DND-41 (cell line): ENCODE measurements around the gene BMPER.

Source experiments
- ATAC-seq: fragments of 200-7000 bp; cut with Tn5 transposase; 3 replicates; pipeline ENCODE4 v1.9.1; 2021; ENCODE audit warnings: low read depth; ENCODE audit not compliant: insufficient read depth
- DNase-seq: peaks from one replicate; pipeline ENCODE4 v3.0.0-alpha.2; 2020
- H2AFZ ChIP-seq: 2 replicates; pipeline ENCODE4 v1.6.0; 2012; ENCODE audit warnings: low read depth, low read length
- H3K27ac ChIP-seq: 2 replicates; pipeline ENCODE4 v1.5.1; 2012; ENCODE audit warnings: low read length, inconsistent platforms
- H3K27me3 ChIP-seq: fragments of 200-600 bp; sonication (generic); 2 replicates; pipeline ENCODE4 v1.6.0; 2012; ENCODE audit warnings: low read length, mild to moderate bottlenecking, inconsistent platforms; ENCODE audit not compliant: insufficient read depth, poor library complexity
- H3K36me3 ChIP-seq: 2 replicates; pipeline ENCODE4 v1.5.1; 2012; ENCODE audit warnings: low read length, inconsistent platforms; ENCODE audit not compliant: insufficient read depth
- H3K4me1 ChIP-seq: 2 replicates; pipeline ENCODE4 v1.5.1; 2012; ENCODE audit warnings: mild to moderate bottlenecking, low read length; ENCODE audit not compliant: insufficient read depth
- H3K4me2 ChIP-seq: 2 replicates; pipeline ENCODE4 v1.6.0; 2012; ENCODE audit warnings: mild to moderate bottlenecking, moderate library complexity, low read length, inconsistent platforms; ENCODE audit not compliant: insufficient read depth
- H3K4me3 ChIP-seq, 2 experiments: fragments of 200-600 bp in 1 of 2; shearing (Covaris generic) in 1 of 2; 2 replicates each; pipeline ENCODE4 v1.5.1; 2012 to 2016; ENCODE audit warnings: inconsistent platforms in 2 of 2, low read length in 2 of 2, mild to moderate bottlenecking in 2 of 2, low read depth in 1 of 2, moderate library complexity in 1 of 2
- H3K79me2 ChIP-seq: 2 replicates; pipeline ENCODE4 v1.6.0; 2012; ENCODE audit warnings: low read length, inconsistent platforms; ENCODE audit not compliant: insufficient read depth
- H3K9ac ChIP-seq: 2 replicates; pipeline ENCODE4 v1.6.0; 2012; ENCODE audit warnings: low read depth, mild to moderate bottlenecking, inconsistent platforms, low read length, moderate library complexity
- H3K9me3 ChIP-seq: 2 replicates; pipeline ENCODE4 v1.5.1; 2012; ENCODE audit warnings: low read length, moderate library complexity, mild to moderate bottlenecking, inconsistent platforms; ENCODE audit not compliant: insufficient read depth, severe bottlenecking
- H4K20me1 ChIP-seq: 2 replicates; pipeline ENCODE4 v1.6.0; 2012; ENCODE audit warnings: low read length; ENCODE audit not compliant: insufficient read depth
- EZH2 ChIP-seq: IDR thresholded peaks from 3 replicates; pipeline ENCODE4 v1.6.1; 2012; ENCODE audit warnings: borderline replicate concordance, low read depth, mild to moderate bottlenecking, moderate library complexity, low read length, inconsistent platforms; ENCODE audit not compliant: severe bottlenecking
- TF ChIP-seq, protein P1 (sequence below): IDR thresholded peaks from 2 replicates; pipeline ENCODE4 v1.5.1; 2012; ENCODE audit warnings: borderline replicate concordance, low read length, moderate library complexity, mild to moderate bottlenecking; ENCODE audit not compliant: poor library complexity, severe bottlenecking; ENCODE audit errors: extremely low read depth

The BMPER gene

DNA sequence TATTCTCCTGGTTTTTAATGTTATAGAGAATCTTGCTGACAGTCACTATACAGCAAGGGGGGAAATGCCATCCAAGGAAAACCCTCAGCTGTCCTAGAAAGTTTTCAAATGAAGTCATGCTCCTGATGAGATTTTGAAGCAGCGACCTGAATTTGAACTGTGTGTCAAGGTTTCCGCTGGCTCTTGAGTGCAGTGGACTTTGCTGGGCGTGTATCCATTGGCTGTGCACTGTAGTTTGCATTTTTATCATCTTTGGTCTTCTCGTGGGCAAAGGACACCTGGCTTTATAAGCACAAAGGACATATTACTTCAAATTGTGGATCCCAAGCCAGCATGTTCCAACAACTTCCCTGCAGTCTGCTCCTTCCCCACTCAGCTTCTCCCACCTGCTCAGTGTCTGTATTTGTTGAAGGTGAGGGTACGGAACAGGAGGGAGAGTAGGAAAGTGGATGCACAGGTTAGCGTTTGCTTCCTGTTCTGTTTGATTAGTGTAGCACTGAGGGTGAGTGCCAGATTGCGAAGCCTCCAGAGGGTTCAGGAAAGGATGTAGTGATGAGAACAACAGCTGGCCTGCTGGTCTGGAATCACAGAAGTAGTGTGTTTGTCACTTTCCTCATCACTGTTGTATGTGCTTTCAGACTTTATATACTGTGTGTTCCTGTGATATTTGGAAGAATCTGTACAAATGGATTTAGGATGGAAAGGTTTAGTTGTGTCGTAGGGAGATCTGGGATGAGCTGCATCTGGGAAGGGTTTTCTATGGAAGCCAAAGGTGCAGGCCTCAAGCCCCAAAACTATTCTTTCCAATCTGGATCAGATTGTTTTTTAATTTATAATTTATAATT, 204.8 kb downstream of the BMPER start:
- H3K79me2 ChIP-seq = no peaks in the 10 kb centered on the region
- no peaks in the 10 kb centered on the region for H3K36me3 ChIP-seq
- no peaks in the 10 kb centered on the region for H3K9me3 ChIP-seq
- no peak overlapping the region for H2AFZ ChIP-seq
- H3K27ac ChIP-seq = no peak overlapping the region
- H3K4me1 ChIP-seq = no peaks in the 10 kb centered on the region
- no peak overlapping the region for H3K9ac ChIP-seq
- DNase-seq (no peak), ATAC-seq (no peak)
- H4K20me1 ChIP-seq = no peaks in the 10 kb centered on the region
- H3K4me2 ChIP-seq = no peak overlapping the region
- no peaks in the 10 kb centered on the region for H3K27me3 ChIP-seq
- no peak overlapping the region for H3K4me3 ChIP-seq
- TF ChIP-seq, protein P1, sequence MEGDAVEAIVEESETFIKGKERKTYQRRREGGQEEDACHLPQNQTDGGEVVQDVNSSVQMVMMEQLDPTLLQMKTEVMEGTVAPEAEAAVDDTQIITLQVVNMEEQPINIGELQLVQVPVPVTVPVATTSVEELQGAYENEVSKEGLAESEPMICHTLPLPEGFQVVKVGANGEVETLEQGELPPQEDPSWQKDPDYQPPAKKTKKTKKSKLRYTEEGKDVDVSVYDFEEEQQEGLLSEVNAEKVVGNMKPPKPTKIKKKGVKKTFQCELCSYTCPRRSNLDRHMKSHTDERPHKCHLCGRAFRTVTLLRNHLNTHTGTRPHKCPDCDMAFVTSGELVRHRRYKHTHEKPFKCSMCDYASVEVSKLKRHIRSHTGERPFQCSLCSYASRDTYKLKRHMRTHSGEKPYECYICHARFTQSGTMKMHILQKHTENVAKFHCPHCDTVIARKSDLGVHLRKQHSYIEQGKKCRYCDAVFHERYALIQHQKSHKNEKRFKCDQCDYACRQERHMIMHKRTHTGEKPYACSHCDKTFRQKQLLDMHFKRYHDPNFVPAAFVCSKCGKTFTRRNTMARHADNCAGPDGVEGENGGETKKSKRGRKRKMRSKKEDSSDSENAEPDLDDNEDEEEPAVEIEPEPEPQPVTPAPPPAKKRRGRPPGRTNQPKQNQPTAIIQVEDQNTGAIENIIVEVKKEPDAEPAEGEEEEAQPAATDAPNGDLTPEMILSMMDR = no peak
- no peak for TF ChIP-seq EZH2

DNA sequence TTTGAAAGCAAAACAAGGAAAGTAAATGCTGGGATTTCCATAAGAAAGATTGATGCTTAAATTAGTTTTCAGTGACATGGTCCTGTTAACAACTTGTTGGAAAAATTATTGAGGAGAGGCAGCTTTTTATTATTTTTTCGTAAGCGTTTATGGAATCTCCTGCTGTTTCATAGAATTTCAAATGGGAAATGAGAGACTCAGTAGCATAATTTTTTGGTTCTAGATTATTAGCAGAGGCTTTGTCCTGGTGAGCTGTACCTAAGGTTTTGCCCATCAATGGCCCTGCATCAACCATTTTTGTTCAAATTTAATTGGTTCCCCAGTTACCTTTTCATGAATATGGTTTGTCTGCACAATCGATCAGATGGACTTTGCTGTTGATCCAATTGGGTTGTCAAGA, 205.7 kb downstream of the BMPER start:
- H3K79me2 ChIP-seq = no peaks in the 10 kb centered on the region
- DNase-seq = no peak
- H3K27ac ChIP-seq = no peak overlapping the region
- H3K4me1 ChIP-seq = no peaks in the 10 kb centered on the region
- no peak overlapping the region for H3K4me2 ChIP-seq
- H3K4me3 ChIP-seq = no peak overlapping the region
- H3K9ac ChIP-seq = no peak overlapping the region
- no peak for TF ChIP-seq EZH2
- TF ChIP-seq, protein P1 = no peak
- no peak for ATAC-seq
- no peaks in the 10 kb centered on the region for H3K9me3 ChIP-seq
- H4K20me1 ChIP-seq = no peaks in the 10 kb centered on the region
- no peak overlapping the region for H2AFZ ChIP-seq
- H3K36me3 ChIP-seq = no peaks in the 10 kb centered on the region
- H3K27me3 ChIP-seq = no peaks in the 10 kb centered on the region

DNA sequence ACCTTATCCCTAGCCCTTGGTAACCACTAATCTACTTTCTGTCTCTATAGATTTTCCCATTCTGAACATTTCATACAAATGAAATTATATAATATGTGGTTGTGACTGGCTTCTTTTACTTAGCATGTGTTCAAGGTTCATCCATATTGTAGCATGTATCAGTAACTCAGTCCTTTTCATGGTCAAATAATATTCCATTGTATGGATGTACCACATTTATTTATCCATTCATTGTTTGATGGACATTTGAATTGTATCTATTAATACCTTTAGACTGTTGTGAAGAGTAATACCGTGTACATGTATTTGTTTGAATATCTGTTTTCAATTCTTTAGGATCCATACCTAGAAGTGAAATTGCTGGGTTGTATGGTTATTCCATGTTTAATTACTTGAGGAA, 210.2 kb downstream of the BMPER start:
- Histone ChIP-seq H3K36me3 (no peaks in the 10 kb centered on the region), H3K4me1 (no peaks in the 10 kb centered on the region), H4K20me1 (no peaks in the 10 kb centered on the region), H3K4me2 (no peak overlapping the region), H3K9me3 (no peaks in the 10 kb centered on the region), H3K4me3 (no peak overlapping the region), H3K27me3 (no peaks in the 10 kb centered on the region), H3K9ac (no peak overlapping the region), H2AFZ (no peak overlapping the region), H3K27ac (no peak overlapping the region), H3K79me2 (no peaks in the 10 kb centered on the region)
- DNase-seq (no peak), ATAC-seq (no peak)
- TF ChIP-seq EZH2 = no peak
- TF ChIP-seq, protein P1 = no peak
